GM19193 (cell line): ENCODE results near the gene ARID1A.
A peak's percentile ranks its signal among the peaks of the same experiment; 100 is the strongest.

Source experiments
- POLR2A ChIP-seq: IDR thresholded peaks from 4 replicates; pipeline ENCODE4 v1.6.1; 2011; ENCODE audit not compliant: insufficient read depth, insufficient read length; ENCODE audit errors: extremely low read depth

ARID1A gene

DNA sequence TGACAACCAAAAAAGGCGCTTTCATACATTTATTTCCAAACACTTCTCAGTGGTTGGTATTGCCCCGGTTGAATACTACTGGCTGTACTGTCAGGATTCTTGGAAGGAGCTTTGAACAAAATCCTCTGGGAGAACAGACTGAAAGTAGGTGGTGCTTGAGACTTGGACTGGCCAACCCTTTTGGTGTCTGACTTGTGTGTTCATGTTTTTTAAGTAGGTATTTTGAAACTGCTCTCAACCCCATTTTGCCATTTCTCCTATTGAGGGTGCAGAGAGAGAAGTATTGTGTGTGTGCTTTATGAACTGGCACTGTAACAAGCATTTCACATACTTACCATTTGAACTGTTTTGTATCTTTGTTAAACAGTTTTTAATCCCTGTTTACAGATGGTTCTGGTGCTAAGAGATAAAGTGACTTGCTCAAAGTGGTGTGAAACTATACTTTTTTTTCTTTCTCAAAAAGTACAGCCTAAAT is 21.2 kb downstream of the ARID1A start:
- TF ChIP-seq POLR2A: no peak

DNA sequence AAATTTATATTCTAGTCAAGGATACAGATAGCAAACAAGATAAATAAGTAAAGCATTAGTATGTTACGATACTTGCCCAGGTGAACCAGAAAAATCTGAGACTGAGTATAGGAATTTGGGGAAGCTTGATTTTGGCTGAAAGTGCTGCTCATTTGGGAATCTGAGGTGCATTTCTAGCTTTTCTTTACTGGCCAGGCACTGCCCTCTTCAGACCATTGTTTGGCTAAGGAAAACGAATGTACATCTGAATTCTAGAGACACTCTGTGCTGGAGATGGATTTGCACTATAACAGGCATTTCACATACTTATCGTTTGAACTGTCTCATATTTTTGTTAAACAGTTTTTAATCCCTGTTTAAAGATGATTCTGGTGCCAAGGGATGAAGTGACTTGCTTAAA is 23.4 kb downstream of the ARID1A start:
- TF ChIP-seq POLR2A: no peak

GRCh38 chr1:26721669-26722355 is 26.0 kb downstream of the ARID1A start:
- TF ChIP-seq POLR2A: no peak

- peak; percentile 20 for TF ChIP-seq POLR2A
Measured at GRCh38 chr1:26723013-26723991, 27.5 kb downstream of the ARID1A start.

- TF ChIP-seq POLR2A: no peak
Measured at GRCh38 chr1:26724118-26724517, 28.3 kb downstream of the ARID1A start.

GRCh38 chr1:26724926-26725325 is 29.1 kb downstream of the ARID1A start:
- no peak for TF ChIP-seq POLR2A

DNA sequence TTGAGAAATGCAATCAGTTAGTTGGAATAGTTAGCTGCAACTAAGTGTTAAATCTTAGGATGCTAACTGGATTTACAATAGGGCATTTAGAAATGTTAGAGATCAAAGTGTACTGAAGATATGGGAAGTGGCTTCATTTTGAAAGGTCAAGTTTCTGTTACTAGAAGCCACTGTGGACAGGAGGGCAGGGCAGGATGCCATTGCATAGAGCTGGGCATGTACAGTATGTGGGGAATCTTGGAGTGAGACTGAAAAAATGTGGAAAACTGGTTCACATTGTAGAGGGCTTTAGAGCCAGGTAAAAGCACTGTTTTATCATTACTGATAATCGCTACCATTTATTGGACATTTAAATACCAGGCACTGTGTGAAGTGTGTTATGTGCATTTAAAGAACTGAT is 31.0 kb downstream of the ARID1A start:
- no peak for TF ChIP-seq POLR2A

- TF ChIP-seq POLR2A: no peak
Measured at GRCh38 chr1:26727476-26727875, 31.7 kb downstream of the ARID1A start.

- no peak for TF ChIP-seq POLR2A
Measured at GRCh38 chr1:26728645-26729044, 32.8 kb downstream of the ARID1A start.

- TF ChIP-seq POLR2A: no peak
Measured at GRCh38 chr1:26729633-26730032, 33.8 kb downstream of the ARID1A start.

DNA sequence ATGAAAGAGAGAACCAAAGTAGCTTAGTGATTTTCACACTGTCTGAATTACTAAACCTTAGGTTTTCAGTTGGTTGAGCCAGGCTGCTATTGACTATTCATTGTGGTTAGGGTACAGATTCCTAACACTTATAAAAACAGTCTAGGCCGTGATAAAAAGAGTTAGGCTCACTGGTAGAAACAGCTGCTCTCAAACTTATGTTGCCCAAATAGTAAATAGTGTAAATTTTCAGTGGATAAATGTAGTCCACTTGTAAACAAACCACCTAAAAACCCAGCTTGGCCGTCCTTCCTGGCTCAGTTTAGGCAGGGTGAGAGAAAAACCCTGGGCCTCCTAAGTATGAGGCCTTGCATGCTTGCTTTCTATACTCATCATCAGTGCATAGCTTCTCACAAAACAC is 34.9 kb downstream of the ARID1A start:
- no peak for TF ChIP-seq POLR2A

GRCh38 chr1:26731233-26731902 is 35.6 kb downstream of the ARID1A start:
- no peak for TF ChIP-seq POLR2A

DNA sequence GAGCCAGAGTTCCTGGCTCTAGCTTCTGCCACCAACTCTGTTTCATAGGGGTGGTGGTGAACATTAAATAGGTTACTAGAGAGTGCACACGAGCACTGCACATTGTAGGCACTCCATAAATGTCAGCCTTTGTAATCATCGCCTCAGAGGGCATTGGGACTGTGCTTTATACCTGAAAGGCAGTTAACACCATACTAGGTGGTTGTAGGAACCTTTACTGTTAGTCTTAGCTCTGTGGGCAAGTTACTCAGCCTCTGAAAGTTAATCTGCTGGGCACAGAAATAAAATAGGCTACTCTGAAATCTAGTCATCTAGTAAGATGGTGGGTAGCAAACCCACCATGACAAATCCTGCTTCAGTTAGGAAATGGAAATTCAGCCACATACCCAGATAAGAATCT is 37.6 kb downstream of the ARID1A start:
- TF ChIP-seq POLR2A: no peak

DNA sequence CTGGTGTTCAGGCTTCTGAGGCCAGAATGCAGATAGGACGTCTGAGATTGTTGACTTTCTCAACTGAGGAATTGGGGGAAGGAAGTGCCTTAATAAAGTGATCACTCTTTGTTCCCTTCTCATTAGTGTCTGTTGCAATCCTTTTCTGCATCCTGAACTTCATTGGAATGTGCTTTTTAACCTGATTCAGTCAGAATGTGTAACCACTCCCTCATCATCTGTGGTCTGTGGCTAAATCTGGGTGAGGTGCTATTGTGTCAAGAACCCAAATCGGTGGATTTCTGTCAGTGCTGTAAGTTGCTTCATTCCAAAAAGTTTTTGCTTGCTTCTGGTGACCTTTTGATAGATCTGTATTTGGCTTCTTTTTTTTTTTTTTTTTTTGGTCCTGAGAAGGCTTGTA is 38.2 kb downstream of the ARID1A start:
- TF ChIP-seq POLR2A: no peak

GRCh38 chr1:26734501-26735058 is 38.8 kb downstream of the ARID1A start:
- no peak for TF ChIP-seq POLR2A

GRCh38 chr1:26739329-26739914 is 43.6 kb downstream of the ARID1A start:
- TF ChIP-seq POLR2A: no peak
